ENCODE measurements around the gene ABCA12. TPM values are rescaled to one million over a fixed set of nuclear protein-coding genes. Genes with fewer than 3 reads are reported as not detected.

The ABCA12 gene
- total RNA-seq, 1 donor from 2014 or later: 0.17 TPM

- H3K36me3 Mint-ChIP-seq: no peaks in the 10 kb centered on the region
- no peak for TF ChIP-seq EZH2phosphoT487 (IDR thresholded peaks at IDR 0.05)
- TF ChIP-seq CTCF (IDR thresholded peaks at IDR 0.05): no peak
- no peak for TF ChIP-seq EZH2 (IDR thresholded peaks at IDR 0.05)
- H3K27me3 Mint-ChIP-seq (ENCODE audit: insufficient read depth, low read depth): peaks cover 2% of the 10 kb centered on the region
- Histone ChIP-seq H3K27me3 (no peaks in the 10 kb centered on the region), H3F3A (ENCODE audit: low read depth) (no peaks in the 10 kb centered on the region), H3K79me2 (ENCODE audit: low read depth) (no peaks in the 10 kb centered on the region), H3K36me3 (no peaks in the 10 kb centered on the region), H3K9me3 (ENCODE audit: low read depth) (no peaks in the 10 kb centered on the region), H3K27ac (no peak overlapping the region), H3K9ac (no peak overlapping the region), H2AFZ (replicated peaks) (no peak overlapping the region), H3K4me3 (no peak overlapping the region), H3K4me1 (no peaks in the 10 kb centered on the region), H4K20me1 (ENCODE audit: low read depth) (no peaks in the 10 kb centered on the region), H3K4me2 (no peak overlapping the region)
- H3K27ac Mint-ChIP-seq: no peak overlapping the region
- no peak overlapping the region for H3K4me3 Mint-ChIP-seq
- H3K9me3 Mint-ChIP-seq: no peaks in the 10 kb centered on the region
- DNase-seq (ENCODE audit: low spot score): no peak
- peaks cover 4% of the 10 kb centered on the region for H3K4me1 Mint-ChIP-seq
These were observed 191.5 kb downstream of the ABCA12 start for GRCh38 chr2:214946949-214947348.

- no peaks in the 10 kb centered on the region for H3F3A ChIP-seq (ENCODE audit: low read depth)
- no peak overlapping the region for H2AFZ ChIP-seq (replicated peaks)
- H3K27me3 ChIP-seq: no peaks in the 10 kb centered on the region
- no peaks in the 10 kb centered on the region for H3K36me3 ChIP-seq
- H3K4me1 ChIP-seq: no peaks in the 10 kb centered on the region
- H3K27me3 Mint-ChIP-seq (ENCODE audit: insufficient read depth, low read depth): no peaks in the 10 kb centered on the region
- no peaks in the 10 kb centered on the region for H3K36me3 Mint-ChIP-seq
- no peak for DNase-seq (ENCODE audit: low spot score)
- H3K4me2 ChIP-seq: no peak overlapping the region
- TF ChIP-seq CTCF (IDR thresholded peaks at IDR 0.05) (no peak), EZH2phosphoT487 (IDR thresholded peaks at IDR 0.05) (no peak), EZH2 (IDR thresholded peaks at IDR 0.05) (no peak)
- no peaks in the 10 kb centered on the region for H3K4me1 Mint-ChIP-seq
- H3K79me2 ChIP-seq (ENCODE audit: low read depth): no peaks in the 10 kb centered on the region
- no peak overlapping the region for H3K27ac Mint-ChIP-seq
- no peak overlapping the region for H3K9ac ChIP-seq
- no peak overlapping the region for H3K4me3 ChIP-seq
- no peak overlapping the region for H3K27ac ChIP-seq
- no peaks in the 10 kb centered on the region for H3K9me3 ChIP-seq (ENCODE audit: low read depth)
- H3K9me3 Mint-ChIP-seq: peaks cover 2% of the 10 kb centered on the region
- H4K20me1 ChIP-seq (ENCODE audit: low read depth): no peaks in the 10 kb centered on the region
- no peak overlapping the region for H3K4me3 Mint-ChIP-seq
These were observed 204.4 kb downstream of the ABCA12 start for GRCh38 chr2:214934006-214934405.

GRCh38 chr2:214904634-214905033 lies 233.8 kb downstream of the ABCA12 start:
- H2AFZ ChIP-seq (replicated peaks): no peak overlapping the region
- no peaks in the 10 kb centered on the region for H3F3A ChIP-seq (ENCODE audit: low read depth)
- H3K4me2 ChIP-seq: no peak overlapping the region
- H3K36me3 Mint-ChIP-seq: no peaks in the 10 kb centered on the region
- H3K79me2 ChIP-seq (ENCODE audit: low read depth): no peaks in the 10 kb centered on the region
- no peaks in the 10 kb centered on the region for H4K20me1 ChIP-seq (ENCODE audit: low read depth)
- no peak overlapping the region for H3K27ac ChIP-seq
- H3K27me3 ChIP-seq: no peaks in the 10 kb centered on the region
- no peaks in the 10 kb centered on the region for H3K27me3 Mint-ChIP-seq (ENCODE audit: insufficient read depth, low read depth)
- H3K36me3 ChIP-seq: no peaks in the 10 kb centered on the region
- H3K9me3 ChIP-seq (ENCODE audit: low read depth): no peaks in the 10 kb centered on the region
- H3K9me3 Mint-ChIP-seq: peaks cover 4% of the 10 kb centered on the region
- no peak for DNase-seq (ENCODE audit: low spot score)
- no peak overlapping the region for H3K9ac ChIP-seq
- peaks cover 18% of the 10 kb centered on the region for H3K4me1 Mint-ChIP-seq
- H3K4me3 ChIP-seq: no peak overlapping the region
- TF ChIP-seq EZH2phosphoT487 (IDR thresholded peaks at IDR 0.05) (no peak), EZH2 (IDR thresholded peaks at IDR 0.05) (no peak), CTCF (IDR thresholded peaks at IDR 0.05) (no peak)
- no peak overlapping the region for H3K27ac Mint-ChIP-seq
- no peak overlapping the region for H3K4me3 Mint-ChIP-seq
- peaks cover 21% of the 10 kb centered on the region for H3K4me1 ChIP-seq
